ENCODE results near the gene PLCL2. TPM values are rescaled to one million over a fixed set of nuclear protein-coding genes. Genes with fewer than 3 reads are reported as not detected.

The PLCL2 gene
- total and polyA plus RNA-seq, 10 of the 15 experiments (the other 5 are each of a cell fraction or from before 2014, with no cell fraction given), result 7.5 to 37.3 (median 21.7) TPM

- TF ChIP-seq NFYA (IDR thresholded peaks at IDR 0.05; ENCODE audit: borderline replicate concordance, low read depth, low read length) (no peak), POLR2AphosphoS5 (IDR thresholded peaks at IDR 0.05; ENCODE audit: low read length) (no peak), ZNF592 (IDR thresholded peaks at IDR 0.05) (no peak), CBFB (IDR thresholded peaks at IDR 0.05; ENCODE audit: low read depth) (no peak), SUPT20H (IDR thresholded peaks at IDR 0.05; ENCODE audit: borderline replicate concordance, control insufficient read depth, low read depth, low read length) (no peak), PAX5 (IDR thresholded peaks at IDR 0.05; ENCODE audit: borderline replicate concordance, low read depth, low read length) (no peak), RUNX3 (IDR thresholded peaks at IDR 0.05; ENCODE audit: low read length) (no peak)
- Histone ChIP-seq H2AFZ (ENCODE audit: control insufficient read depth, low read depth, low read length) (no peak overlapping the region), H3K27ac (ENCODE audit: control insufficient read depth, insufficient read depth) (no peak overlapping the region), H4K20me1 (ENCODE audit: control insufficient read depth, insufficient read depth) (no peaks in the 10 kb centered on the region), H3K4me1 (ENCODE audit: control insufficient read depth, insufficient read depth, low read length) (peaks cover 11% of the 10 kb centered on the region), H3K36me3 (ENCODE audit: control insufficient read depth in 2 of 2, insufficient read depth in 2 of 2, low read length in 1 of 2) (peaks cover 1 to 3% of the 10 kb centered on the region in 2 experiments; a peak in 3 of 4 replicates), H3K27me3 (replicated peaks in 1 of 2; ENCODE audit: control insufficient read depth in 2 of 2, insufficient read depth in 2 of 2, low read length in 1 of 2) (no peaks in the 10 kb centered on the region), H3K79me2 (ENCODE audit: control insufficient read depth, insufficient read depth, low read length) (peaks cover 11% of the 10 kb centered on the region), H3K9me3 (replicated peaks; ENCODE audit: control insufficient read depth, insufficient read depth, low read length) (peaks cover 3% of the 10 kb centered on the region; the same call in 2 of the 3 replicates), H3K9ac (ENCODE audit: control insufficient read depth, insufficient read depth, low read length) (no peak overlapping the region), H3K4me2 (ENCODE audit: control insufficient read depth, insufficient read depth) (no peak overlapping the region), H3K4me3 (no peak overlapping the region)
- in situ Hi-C loops (cut with MboI) (loop anchor here (25.0 kb wide), 1 partner anchor 740 kb away; no protein-coding TSS in a partner anchor), intact Hi-C loops (cut with micrococcal nuclease; ENCODE audit: unreplicated experiment) (no loop called here)
- ATAC-seq (no peak), FAIRE-seq (no peak), DNase-seq (ENCODE audit: low read depth, low spot score) (no peak)
- RAD21 ChIA-PET (ENCODE audit: unreplicated experiment), result interaction anchor here (2.2 to 5.1 kb wide), 3 partner anchors 12 to 142 kb away, joined by 10 to 50 read pairs (median 10); partner anchors contain the start of gene PLCL2
- CTCF ChIA-PET, result interaction anchor here (1.0 to 6.6 kb wide), 5 partner anchors 10 to 511 kb away, joined by 3 to 42 read pairs (median 7); partner anchors contain the start of gene PLCL2
- POLR2A ChIA-PET, result interaction anchor here (0.9 to 1.0 kb wide), 2 partner anchors 9 to 116 kb away, joined by 3 read pairs; no protein-coding TSS in a partner anchor
- SMC1A ChIA-PET (ENCODE audit: uncharacterized antibody, unreplicated experiment), result interaction anchor here (0.6 to 6.6 kb wide), 16 partner anchors 9 to 193 kb away, joined by 3 to 51 read pairs (median 16); no protein-coding TSS in a partner anchor
- BruUV-seq (replicated peaks), result no TSS peak
- WGBS (ENCODE audit: insufficient coverage, insufficient replicate concordance, low lambda C conversion rate, missing lambda C conversion rate), result 92% methylated on average over 1 of the region's 1 CpG
Measured at GRCh38 chr3:17027318-17027717, 142.6 kb downstream of the PLCL2 start.

All from GM12878 (cell line).